SK-N-SH (cell line): ENCODE data around the gene USP25. TPM values are rescaled to one million over a fixed set of nuclear protein-coding genes. Genes with fewer than 3 reads are reported as not detected.

Experiments
- CTCF ChIA-PET: fragments of 300-600, 350-600 bp; formaldehyde crosslinking; extraction: SDS; loops from one replicate; lab custom pipeline; 2021; lab: Yijun Ruan, JAX
- POLR2A ChIA-PET: fragments of 350-600 bp; sonication (Branson Sonifier 250); formaldehyde crosslinking; extraction: SDS; loops from one replicate; lab custom pipeline; 2020; ENCODE audit warnings: antibody characterized with exemption, inconsistent platforms; lab: Yijun Ruan, JAX
- DNase-seq: peaks from one replicate; pipeline ENCODE4 v3.0.0; 2012
- H2AFZ ChIP-seq: fragments of 200-600 bp; sonication (generic); 2 replicates; pipeline ENCODE4 v1.8.1; 2016; ENCODE audit warnings: antibody characterized with exemption, mild to moderate bottlenecking, low read depth
- H3F3A ChIP-seq: fragments of 200-600 bp; sonication (generic); replicated peaks from 2 replicates; pipeline ENCODE3; 2016; ENCODE audit warnings: antibody characterized with exemption, mild to moderate bottlenecking; ENCODE audit not compliant: insufficient read depth
- H3K27ac ChIP-seq, 2 experiments: fragments of 200-500 bp in 1 of 2; fragments of 200-600 bp in 1 of 2; sonication (Bioruptor generic) in 1 of 2; sonication (generic), shearing (Covaris generic) in 1 of 2; 2 replicates each; pipeline versions ENCODE4 v1.5.1 to v1.6.1; 2014 to 2016; ENCODE audit warnings: low read depth in 2 of 2, inconsistent platforms in 1 of 2, low read length in 1 of 2, mild to moderate bottlenecking in 1 of 2, mixed read lengths in 1 of 2
- H3K27me3 ChIP-seq: fragments of 200-600 bp; sonication (generic), shearing (Covaris generic); 2 replicates; pipeline ENCODE4 v1.6.1; 2016; ENCODE audit warnings: mixed run types; ENCODE audit not compliant: insufficient read depth
- H3K36me3 ChIP-seq, 2 experiments: fragments of 200-500 bp in 1 of 2; fragments of 200-600 bp in 1 of 2; sonication (Bioruptor generic) in 1 of 2; sonication (generic) in 1 of 2; replicated peaks in 1 of 2; 2 replicates each; pipeline versions ENCODE3 to v1.5.1; 2014 to 2016; ENCODE audit warnings: low read length in 1 of 2, mild to moderate bottlenecking in 1 of 2; ENCODE audit not compliant: insufficient read depth in 2 of 2, control insufficient read depth in 1 of 2
- H3K4me1 ChIP-seq, 2 experiments: fragments of 200-500 bp in 1 of 2; fragments of 200-600 bp in 1 of 2; sonication (Bioruptor generic) in 1 of 2; sonication (generic), shearing (Covaris generic) in 1 of 2; 2 replicates each; pipeline versions ENCODE4 v1.5.1 to v1.6.1; 2014 to 2016; ENCODE audit warnings: low read depth in 1 of 2, low read length in 1 of 2, mixed run types in 1 of 2; ENCODE audit not compliant: insufficient read depth in 2 of 2, control insufficient read depth in 1 of 2
- H3K4me2 ChIP-seq: fragments of 200-600 bp; sonication (generic), shearing (Covaris generic); 2 replicates; pipeline ENCODE4 v1.6.1; 2017; ENCODE audit warnings: mixed run types
- H3K4me3 ChIP-seq, 2 experiments: fragments of 200-500 bp in 1 of 2; fragments of 200-600 bp in 1 of 2; sonication (Bioruptor generic) in 1 of 2; sonication (generic), shearing (Covaris generic) in 1 of 2; 2 replicates each; pipeline versions ENCODE4 v1.5.1 to v1.8.1; 2014 to 2016; ENCODE audit warnings: low read depth in 2 of 2, inconsistent platforms in 1 of 2, low read length in 1 of 2, mild to moderate bottlenecking in 1 of 2, mixed read lengths in 1 of 2, moderate library complexity in 1 of 2
- H3K79me2 ChIP-seq: fragments of 200-600 bp; sonication (generic); 2 replicates; pipeline ENCODE4 v1.8.1; 2017; ENCODE audit warnings: mild to moderate bottlenecking; ENCODE audit not compliant: insufficient read depth
- H3K9ac ChIP-seq: fragments of 200-600 bp; sonication (generic); 2 replicates; pipeline ENCODE4 v1.6.1; 2017; ENCODE audit warnings: mixed run types
- H3K9me2 ChIP-seq: fragments of 200-600 bp; sonication (generic); 2 replicates; pipeline ENCODE4 v1.6.1; 2017; ENCODE audit warnings: mixed run types
- H3K9me3 ChIP-seq: fragments of 200-600 bp; sonication (generic); 2 replicates; pipeline ENCODE4 v1.6.1; 2017; ENCODE audit warnings: mixed run types, mild to moderate bottlenecking, moderate library complexity
- H4K20me1 ChIP-seq: fragments of 200-600 bp; sonication (generic); 2 replicates; pipeline ENCODE4 v1.6.1; 2017; ENCODE audit warnings: mild to moderate bottlenecking, mixed run types; ENCODE audit not compliant: insufficient read depth
- CHD2 ChIP-seq: fragments of 150-350 bp; IDR thresholded peaks from 2 replicates; pipeline ENCODE4 v1.6.1; 2018; ENCODE audit warnings: low read length; ENCODE audit not compliant: partially characterized antibody
- EP300 ChIP-seq, 2 experiments: IDR thresholded peaks; 2 replicates each; pipeline versions ENCODE4 v1.4.0 to v1.6.1; 2012; ENCODE audit warnings: borderline replicate concordance in 1 of 2, low read depth in 1 of 2, low read length in 1 of 2
- FOSL2 ChIP-seq: IDR thresholded peaks from 2 replicates; pipeline ENCODE4 v1.4.0; 2012; ENCODE audit warnings: low read depth, mild to moderate bottlenecking, moderate library complexity, borderline replicate concordance
- GABPA ChIP-seq: IDR thresholded peaks from 2 replicates; pipeline ENCODE4 v1.4.0; 2012; ENCODE audit warnings: low read depth, mild to moderate bottlenecking
- GATA2 ChIP-seq: sonication (generic); formaldehyde crosslinking; IDR thresholded peaks from 2 replicates; pipeline ENCODE4 v1.5.0; 2020; ENCODE audit warnings: mild to moderate bottlenecking, missing genetic modification reagents
- MXI1 ChIP-seq: IDR thresholded peaks from 2 replicates; pipeline ENCODE4 v1.6.1; 2012; ENCODE audit warnings: mild to moderate bottlenecking, low read depth, low read length, improper control_type of control experiment
- NRF1 ChIP-seq: IDR thresholded peaks from 2 replicates; pipeline ENCODE4 v1.6.1; 2012; ENCODE audit warnings: low read depth, mild to moderate bottlenecking, low read length
- RAD21 ChIP-seq: IDR thresholded peaks from 2 replicates; pipeline ENCODE4 v1.6.1; 2012; ENCODE audit warnings: mild to moderate bottlenecking, low read length
- RCOR1 ChIP-seq: fragments of 150-350 bp; IDR thresholded peaks from 2 replicates; pipeline ENCODE4 v1.6.1; 2017; ENCODE audit warnings: antibody characterized with exemption, low read length
- SIN3A ChIP-seq: IDR thresholded peaks from 2 replicates; pipeline ENCODE4 v1.6.1; 2012; ENCODE audit warnings: low read depth, mild to moderate bottlenecking, low read length, moderate library complexity, borderline replicate concordance
- SMC3 ChIP-seq: IDR thresholded peaks from 2 replicates; pipeline ENCODE4 v1.6.1; 2012; ENCODE audit warnings: low read depth, low read length, improper control_type of control experiment
- TAF1 ChIP-seq: IDR thresholded peaks from 2 replicates; pipeline ENCODE4 v1.6.1; 2012; ENCODE audit warnings: low read depth, mild to moderate bottlenecking, low read length, moderate library complexity, borderline replicate concordance
- TCF12 ChIP-seq: IDR thresholded peaks from 2 replicates; pipeline ENCODE4 v1.4.0; 2012
- TEAD4 ChIP-seq: IDR thresholded peaks from 2 replicates; pipeline ENCODE4 v1.4.0; 2012; ENCODE audit warnings: mild to moderate bottlenecking, borderline replicate concordance; ENCODE audit not compliant: insufficient read depth
- USF2 ChIP-seq: fragments of 150-350 bp; IDR thresholded peaks from 2 replicates; pipeline ENCODE4 v1.6.1; 2017; ENCODE audit warnings: antibody characterized with exemption, low read length, low read depth, borderline replicate concordance
- ZBTB33 ChIP-seq: IDR thresholded peaks from 2 replicates; pipeline ENCODE4 v1.4.0; 2012; ENCODE audit warnings: low read depth, borderline replicate concordance
- WGBS: methylation state at CpG from one replicate; pipeline ENCODE4 v1.1.6; 2017; ENCODE audit warnings: low lambda C conversion rate; 5-methylcytosine and 5-hydroxymethylcytosine counted together
- polyA plus RNA-seq, 3 experiments: library from polyadenylated mRNA; depleted of rRNA; stranded (reverse); fragments of >200 nt; gene quantifications; 2 replicates each; pipeline ENCODE4 v1.2.3, GENCODE V29; 2012
- TF ChIP-seq, protein P1 (sequence below): IDR thresholded peaks from 2 replicates; pipeline ENCODE4 v1.4.0; 2012; ENCODE audit warnings: low read depth

USP25 gene
- polyA plus RNA-seq, 1 of the 3 experiments (the other 2 are of a cell fraction), result 4.6 TPM

DNA sequence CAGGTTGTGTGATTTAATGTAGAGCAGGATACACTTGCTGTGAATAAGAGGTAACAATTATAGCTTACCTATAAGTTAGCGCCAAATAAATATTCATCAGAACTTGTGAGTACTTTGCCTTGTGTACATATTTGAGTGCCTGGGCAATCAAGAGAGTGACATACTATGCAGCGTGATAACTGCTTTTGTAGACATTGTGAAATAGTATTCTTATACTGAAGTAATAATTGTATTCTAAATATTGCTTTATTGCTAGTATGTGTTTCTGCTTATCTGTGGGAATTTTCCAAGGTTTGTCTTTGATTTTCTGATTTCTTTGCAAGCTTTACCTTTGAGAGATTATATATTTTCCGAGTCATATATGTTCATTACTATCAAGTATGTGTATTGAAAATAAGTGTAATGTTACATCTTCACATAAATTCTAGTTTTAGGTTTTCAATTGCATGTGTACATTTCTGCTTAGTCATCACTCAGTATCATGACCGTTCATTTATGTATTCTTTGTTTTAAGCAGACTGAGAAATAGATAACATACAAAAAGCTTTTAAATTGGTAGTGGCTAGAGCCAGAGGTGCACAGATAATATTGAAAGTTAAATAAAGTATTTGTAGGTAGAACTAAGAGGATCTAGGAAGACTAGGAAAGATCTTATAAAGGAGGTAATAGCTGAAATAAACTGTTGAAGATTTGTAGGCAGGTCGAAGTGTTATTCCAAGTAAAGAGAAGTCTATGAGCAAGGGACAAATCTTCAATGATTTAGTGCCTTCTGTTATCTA is 19.5 kb downstream of the USP25 start:
- ChIA-PET CTCF (no interaction called here), POLR2A (no interaction called here)
- DNase-seq, result no peak
- H3K4me1 ChIP-seq, result peaks cover 5 to 10% of the 10 kb centered on the region in 2 experiments; a peak in 3 of 4 replicates
- no peak overlapping the region for H2AFZ ChIP-seq
- no peak overlapping the region for H3K9ac ChIP-seq
- H4K20me1 ChIP-seq, result no peaks in the 10 kb centered on the region; the same call in 1 of the 2 replicates
- no peak overlapping the region for H3K4me3 ChIP-seq
- H3K4me2 ChIP-seq, result no peak overlapping the region
- TF ChIP-seq CHD2 (no peak), RAD21 (no peak), TAF1 (no peak), TCF12 (no peak), EP300 (IDR thresholded peaks at IDR 0.05; ENCODE audit: borderline replicate concordance in 1 of 2, low read depth in 1 of 2, low read length in 1 of 2) (no peak), FOSL2 (no peak), ZBTB33 (no peak), GATA2 (CRISPR knock-in tag) (no peak), TEAD4 (no peak), SIN3A (no peak), NRF1 (no peak), USF2 (no peak), MXI1 (no peak)
- H3K9me3 ChIP-seq, result no peaks in the 10 kb centered on the region
- H3K79me2 ChIP-seq, result peaks cover 68% of the 10 kb centered on the region
- no peaks in the 10 kb centered on the region for H3K9me2 ChIP-seq
- 64% methylated on average over 5 of the region's 5 CpGs for WGBS
- H3K27ac ChIP-seq, result no peak overlapping the region
- H3F3A ChIP-seq, result no peaks in the 10 kb centered on the region
- H3K27me3 ChIP-seq, result no peaks in the 10 kb centered on the region
- H3K36me3 ChIP-seq, result no peaks in the 10 kb centered on the region

GRCh38 chr21:15749861-15750159 is 20.0 kb downstream of the USP25 start:
- H3K9me3 ChIP-seq, result no peaks in the 10 kb centered on the region
- H3K9ac ChIP-seq, result no peak overlapping the region
- TF ChIP-seq EP300 (IDR thresholded peaks at IDR 0.05; ENCODE audit: borderline replicate concordance in 1 of 2, low read depth in 1 of 2, low read length in 1 of 2) (no peak), ZBTB33 (no peak), SMC3 (no peak), USF2 (no peak), RCOR1 (no peak), GATA2 (CRISPR knock-in tag) (no peak), GABPA (no peak)
- TF ChIP-seq, protein P1, sequence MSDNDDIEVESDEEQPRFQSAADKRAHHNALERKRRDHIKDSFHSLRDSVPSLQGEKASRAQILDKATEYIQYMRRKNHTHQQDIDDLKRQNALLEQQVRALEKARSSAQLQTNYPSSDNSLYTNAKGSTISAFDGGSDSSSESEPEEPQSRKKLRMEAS, result no peak
- 89% methylated on average over 2 of the region's 2 CpGs for WGBS
- H3F3A ChIP-seq, result no peaks in the 10 kb centered on the region
- peaks cover 63% of the 10 kb centered on the region for H3K79me2 ChIP-seq
- no peaks in the 10 kb centered on the region for H3K36me3 ChIP-seq
- peaks cover 5 to 10% of the 10 kb centered on the region in 2 experiments; a peak in 3 of 4 replicates for H3K4me1 ChIP-seq
- CTCF ChIA-PET, result no interaction called here
- H3K27me3 ChIP-seq, result no peaks in the 10 kb centered on the region
- no peak overlapping the region for H3K4me2 ChIP-seq
- H3K27ac ChIP-seq, result no peak overlapping the region
- no peak overlapping the region for H3K4me3 ChIP-seq
- no peaks in the 10 kb centered on the region; the same call in 1 of the 2 replicates for H4K20me1 ChIP-seq
- H3K9me2 ChIP-seq, result no peaks in the 10 kb centered on the region
- no peak overlapping the region for H2AFZ ChIP-seq
- POLR2A ChIA-PET, result no interaction called here
- DNase-seq, result no peak
